Measurements from ENCODE around the gene UBE2L3.

The UBE2L3 gene

GRCh38 chr22:21632237-21632895, 64.9 kb downstream of the UBE2L3 start, which contains the start of gene CCDC116:
TSS of gene CCDC116 (plus strand) at chr22:21632760. CDS start at chr22:21633182, 422 bp downstream.
- no peak for TF ChIP-seq EZH2 (IDR thresholded peaks at IDR 0.05; ENCODE audit: borderline replicate concordance, low read depth, low read length, severe bottlenecking)
- no peak for TF ChIP-seq CTCF (IDR thresholded peaks at IDR 0.05; ENCODE audit: borderline replicate concordance, extremely low read depth, low read length, poor library complexity, severe bottlenecking)
- peak within 1 kb of the TSS; percentile 58 for H3K9ac ChIP-seq (ENCODE audit: low read depth, low read length)
- peak within 1 kb of the TSS; percentile 96 for H3K4me2 ChIP-seq (ENCODE audit: insufficient read depth, low read length)
- H2AFZ ChIP-seq (ENCODE audit: low read depth, low read length), result peak within 1 kb of the TSS; percentile 88
- ATAC-seq (ENCODE audit: insufficient read depth, low read depth) (peak; percentile 91), DNase-seq (peak; percentile 99)
- peak within 1 kb of the TSS; percentile 78 for H3K27ac ChIP-seq (ENCODE audit: low read length)
- no peaks in the 10 kb centered on the region for H3K9me3 ChIP-seq (ENCODE audit: insufficient read depth, low read length, severe bottlenecking)
- peaks cover 54% of the 10 kb centered on the region for H3K4me1 ChIP-seq (ENCODE audit: insufficient read depth, low read length)
- peaks cover 23% of the 10 kb centered on the region for H3K36me3 ChIP-seq (ENCODE audit: insufficient read depth, low read length)
- no peaks in the 10 kb centered on the region for H3K27me3 ChIP-seq (ENCODE audit: insufficient read depth, low read length, poor library complexity)
- H3K4me3 ChIP-seq (ENCODE audit: low read depth in 1 of 2, low read length in 2 of 2), result peak within 1 kb of the TSS; percentile 8 to 59; a peak in 3 of 4 replicates
- H4K20me1 ChIP-seq (ENCODE audit: insufficient read depth, low read length), result peaks cover 19% of the 10 kb centered on the region
- peaks cover 25% of the 10 kb centered on the region for H3K79me2 ChIP-seq (ENCODE audit: insufficient read depth, low read length)

GRCh38 chr22:21632931-21633330, 65.4 kb downstream of the UBE2L3 start:
- TF ChIP-seq CTCF (IDR thresholded peaks at IDR 0.05; ENCODE audit: borderline replicate concordance, extremely low read depth, low read length, poor library complexity, severe bottlenecking), result no peak
- TF ChIP-seq EZH2 (IDR thresholded peaks at IDR 0.05; ENCODE audit: borderline replicate concordance, low read depth, low read length, severe bottlenecking), result no peak
- Histone ChIP-seq H3K79me2 (ENCODE audit: insufficient read depth, low read length) (peaks cover 20% of the 10 kb centered on the region), H3K27me3 (ENCODE audit: insufficient read depth, low read length, poor library complexity) (no peaks in the 10 kb centered on the region), H3K4me3 (ENCODE audit: low read depth in 1 of 2, low read length in 2 of 2) (peak overlapping the region in 1 of 2 experiments; percentile 59; a peak in 2 of 4 replicates), H3K9me3 (ENCODE audit: insufficient read depth, low read length, severe bottlenecking) (no peaks in the 10 kb centered on the region), H3K27ac (ENCODE audit: low read length) (peak overlapping the region; percentile 72), H3K9ac (ENCODE audit: low read depth, low read length) (peak overlapping the region; percentile 31), H3K36me3 (ENCODE audit: insufficient read depth, low read length) (peaks cover 17% of the 10 kb centered on the region), H3K4me1 (ENCODE audit: insufficient read depth, low read length) (peaks cover 48% of the 10 kb centered on the region), H3K4me2 (ENCODE audit: insufficient read depth, low read length) (peak overlapping the region; percentile 96), H4K20me1 (ENCODE audit: insufficient read depth, low read length) (peaks cover 14% of the 10 kb centered on the region), H2AFZ (ENCODE audit: low read depth, low read length) (peak overlapping the region; percentile 61)
- no peak for DNase-seq
- no peak for ATAC-seq (ENCODE audit: insufficient read depth, low read depth)

GRCh38 chr22:21633481-21633880, 66.0 kb downstream of the UBE2L3 start:
- Histone ChIP-seq H3K79me2 (ENCODE audit: insufficient read depth, low read length) (peaks cover 14% of the 10 kb centered on the region), H3K4me1 (ENCODE audit: insufficient read depth, low read length) (peaks cover 43% of the 10 kb centered on the region), H3K4me3 (ENCODE audit: low read depth in 1 of 2, low read length in 2 of 2) (no peak overlapping the region), H3K36me3 (ENCODE audit: insufficient read depth, low read length) (peaks cover 11% of the 10 kb centered on the region), H3K27ac (ENCODE audit: low read length) (no peak overlapping the region; the same call in 1 of the 2 replicates), H2AFZ (ENCODE audit: low read depth, low read length) (no peak overlapping the region), H3K4me2 (ENCODE audit: insufficient read depth, low read length) (no peak overlapping the region), H3K9me3 (ENCODE audit: insufficient read depth, low read length, severe bottlenecking) (no peaks in the 10 kb centered on the region), H4K20me1 (ENCODE audit: insufficient read depth, low read length) (peaks cover 9% of the 10 kb centered on the region; the same call in 1 of the 2 replicates), H3K27me3 (ENCODE audit: insufficient read depth, low read length, poor library complexity) (no peaks in the 10 kb centered on the region), H3K9ac (ENCODE audit: low read depth, low read length) (no peak overlapping the region)
- DNase-seq, result no peak
- no peak for ATAC-seq (ENCODE audit: insufficient read depth, low read depth)
- TF ChIP-seq EZH2 (IDR thresholded peaks at IDR 0.05; ENCODE audit: borderline replicate concordance, low read depth, low read length, severe bottlenecking) (no peak), CTCF (IDR thresholded peaks at IDR 0.05; ENCODE audit: borderline replicate concordance, extremely low read depth, low read length, poor library complexity, severe bottlenecking) (no peak)
